Ascending aorta (tissue), 2 donors: Measurements from ENCODE around the gene CUTC. TPM values are rescaled to one million over a fixed set of nuclear protein-coding genes. Genes with fewer than 3 reads are reported as not detected.

Experiments used
- DNase-seq, 2 donors: peaks; one replicate each; pipeline ENCODE4 v3.0.0-alpha.2; 2019; ENCODE audit warnings: low spot score in 2 of 2
- H3K27ac ChIP-seq, 2 donors: fragments of 200-600 bp; sonication (generic); one replicate each; pipeline ENCODE4 v1.5.1; 2016 to 2017; ENCODE audit warnings: mild to moderate bottlenecking in 1 of 2
- H3K27me3 ChIP-seq: fragments of 200-600 bp; sonication (generic); one replicate; pipeline ENCODE4 v1.5.1; 2017
- H3K36me3 ChIP-seq, 2 donors: fragments of 200-600 bp; sonication (generic); one replicate each; pipeline ENCODE4 v1.5.1; 2016
- H3K4me1 ChIP-seq, 2 donors: fragments of 200-600 bp; sonication (generic); one replicate each; pipeline ENCODE4 v1.5.1; 2016 to 2017; ENCODE audit warnings: mild to moderate bottlenecking in 1 of 2
- H3K4me3 ChIP-seq, 2 donors: fragments of 200-600 bp; sonication (generic); one replicate each; pipeline ENCODE4 v1.5.1; 2016 to 2017; ENCODE audit warnings: mild to moderate bottlenecking in 1 of 2
- H3K9me3 ChIP-seq, 2 donors: fragments of 200-600 bp; sonication (generic); one replicate each; pipeline ENCODE4 v1.5.1; 2016
- intact Hi-C: fragments of 100-400 bp; cut with DNase I; formaldehyde crosslinking; loops from one replicate; pipeline ENCODE4 v1.15.1; 2023
- total RNA-seq: library from RNA; depleted of rRNA; stranded (reverse); fragments of >200 nt; gene quantifications from one replicate; pipeline ENCODE4 v1.1.0, GENCODE V29; 2016
- TF ChIP-seq, protein P1 (sequence below), 3 experiments: fragments of 200-600 bp in 2 of 3; fragments of 450-650 bp in 1 of 3; sonication (generic) in 2 of 3; IDR thresholded peaks; one replicate each; pipeline ENCODE4 v1.5.1; 2016 to 2019; ENCODE audit warnings: antibody characterized with exemption in 3 of 3, mild to moderate bottlenecking in 1 of 3, moderate library complexity in 1 of 3

CUTC gene
- total RNA-seq, 1 donor from 2014 or later, result 8.0 TPM

DNA sequence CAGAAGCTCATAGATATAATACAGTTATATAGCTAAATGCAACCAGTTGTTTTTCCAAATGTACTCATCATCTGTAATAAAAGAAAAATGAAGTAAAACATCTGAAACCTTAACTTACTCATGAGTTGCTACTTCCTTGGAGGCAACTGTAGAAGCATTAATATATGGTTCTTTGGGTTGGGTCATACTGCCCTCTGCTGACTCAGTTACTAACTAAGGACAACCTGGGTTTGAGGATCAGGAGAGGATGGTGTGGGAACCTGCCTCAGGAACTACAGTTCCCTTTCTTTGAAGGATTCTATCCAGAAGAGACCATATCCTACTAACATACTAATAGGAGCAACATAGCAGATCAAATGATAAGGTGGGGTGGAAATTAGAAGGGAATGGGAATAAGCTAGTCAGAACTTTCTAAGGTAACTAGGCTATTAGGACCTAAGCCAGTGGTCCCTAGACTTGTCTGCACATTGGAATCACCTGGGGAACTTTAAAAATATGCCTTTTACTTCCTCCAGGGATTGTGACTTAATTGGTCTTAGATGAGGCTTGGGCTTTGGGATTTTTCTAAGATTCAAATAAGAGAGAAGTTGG, 20.8 kb upstream of the CUTC start:
- Histone ChIP-seq H3K4me3 (no peak overlapping the region), H3K27ac (no peak overlapping the region), H3K27me3 (no peaks in the 10 kb centered on the region), H3K4me1 (no peaks in the 10 kb centered on the region), H3K9me3 (no peaks in the 10 kb centered on the region), H3K36me3 (peaks cover 18 to 46% of the 10 kb centered on the region in 2 donors)
- intact Hi-C loops, result loop anchor here (5.0 kb wide), 1 partner anchor 319 kb away; no protein-coding TSS in a partner anchor
- no peak for DNase-seq
- TF ChIP-seq, protein P1, sequence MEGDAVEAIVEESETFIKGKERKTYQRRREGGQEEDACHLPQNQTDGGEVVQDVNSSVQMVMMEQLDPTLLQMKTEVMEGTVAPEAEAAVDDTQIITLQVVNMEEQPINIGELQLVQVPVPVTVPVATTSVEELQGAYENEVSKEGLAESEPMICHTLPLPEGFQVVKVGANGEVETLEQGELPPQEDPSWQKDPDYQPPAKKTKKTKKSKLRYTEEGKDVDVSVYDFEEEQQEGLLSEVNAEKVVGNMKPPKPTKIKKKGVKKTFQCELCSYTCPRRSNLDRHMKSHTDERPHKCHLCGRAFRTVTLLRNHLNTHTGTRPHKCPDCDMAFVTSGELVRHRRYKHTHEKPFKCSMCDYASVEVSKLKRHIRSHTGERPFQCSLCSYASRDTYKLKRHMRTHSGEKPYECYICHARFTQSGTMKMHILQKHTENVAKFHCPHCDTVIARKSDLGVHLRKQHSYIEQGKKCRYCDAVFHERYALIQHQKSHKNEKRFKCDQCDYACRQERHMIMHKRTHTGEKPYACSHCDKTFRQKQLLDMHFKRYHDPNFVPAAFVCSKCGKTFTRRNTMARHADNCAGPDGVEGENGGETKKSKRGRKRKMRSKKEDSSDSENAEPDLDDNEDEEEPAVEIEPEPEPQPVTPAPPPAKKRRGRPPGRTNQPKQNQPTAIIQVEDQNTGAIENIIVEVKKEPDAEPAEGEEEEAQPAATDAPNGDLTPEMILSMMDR (IDR thresholded peaks at IDR 0.05), result peak in 2 of 3 experiments; percentile 12 to 34

DNA sequence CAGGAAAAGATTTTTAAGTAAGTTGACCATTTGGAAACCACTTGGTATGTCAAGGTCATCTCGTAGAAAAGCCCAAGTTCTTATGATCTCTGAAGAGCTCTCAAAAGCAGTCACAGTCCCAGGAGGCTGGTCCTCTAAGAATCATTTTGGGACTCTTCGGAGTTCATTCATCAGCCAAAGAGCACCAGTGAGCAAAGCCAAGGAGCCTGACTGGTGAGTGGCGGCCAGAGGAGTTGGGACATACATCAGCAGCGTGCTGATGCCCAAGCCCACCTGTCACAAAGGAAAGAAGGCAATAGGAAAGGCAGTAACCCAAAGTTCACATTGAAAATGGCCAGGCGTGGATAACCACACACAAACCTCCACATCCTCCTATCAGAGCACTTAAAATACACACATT, 17.6 kb upstream of the CUTC start:
- no peaks in the 10 kb centered on the region for H3K9me3 ChIP-seq
- intact Hi-C loops, result loop anchor here (5.0 kb wide), 1 partner anchor 322 kb away; no protein-coding TSS in a partner anchor
- TF ChIP-seq, protein P1 (IDR thresholded peaks at IDR 0.05), result no peak
- H3K4me3 ChIP-seq, result no peak overlapping the region
- DNase-seq, result no peak
- H3K36me3 ChIP-seq, result peaks cover 26 to 67% of the 10 kb centered on the region in 2 donors
- no peak overlapping the region for H3K27ac ChIP-seq
- no peaks in the 10 kb centered on the region for H3K4me1 ChIP-seq
- no peaks in the 10 kb centered on the region for H3K27me3 ChIP-seq

DNA sequence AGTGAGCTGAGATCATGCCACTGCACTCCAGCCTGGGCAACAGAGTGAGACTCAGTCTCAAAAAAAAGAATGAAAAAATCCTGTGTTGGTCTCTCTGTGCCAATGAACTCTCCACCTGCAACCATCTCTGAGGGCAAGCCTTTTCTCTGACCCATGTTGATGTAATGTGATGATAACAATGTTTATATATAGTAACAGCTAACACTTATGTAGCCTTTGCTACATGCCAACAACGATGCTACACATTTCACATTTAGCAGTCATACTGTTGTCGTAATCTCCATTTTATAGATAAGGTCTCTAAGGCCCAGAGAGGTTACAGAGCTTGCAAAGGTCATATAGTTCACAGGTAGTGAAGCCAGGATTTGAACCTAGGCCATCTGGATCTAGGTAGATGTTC, 11.6 kb upstream of the CUTC start:
- Histone ChIP-seq H3K4me1 (no peaks in the 10 kb centered on the region), H3K36me3 (peaks cover 51 to 96% of the 10 kb centered on the region in 2 donors), H3K27ac (no peak overlapping the region), H3K4me3 (no peak overlapping the region), H3K9me3 (no peaks in the 10 kb centered on the region), H3K27me3 (no peaks in the 10 kb centered on the region)
- DNase-seq, result no peak
- TF ChIP-seq, protein P1 (IDR thresholded peaks at IDR 0.05), result no peak
- intact Hi-C loops, result no loop called here

DNA sequence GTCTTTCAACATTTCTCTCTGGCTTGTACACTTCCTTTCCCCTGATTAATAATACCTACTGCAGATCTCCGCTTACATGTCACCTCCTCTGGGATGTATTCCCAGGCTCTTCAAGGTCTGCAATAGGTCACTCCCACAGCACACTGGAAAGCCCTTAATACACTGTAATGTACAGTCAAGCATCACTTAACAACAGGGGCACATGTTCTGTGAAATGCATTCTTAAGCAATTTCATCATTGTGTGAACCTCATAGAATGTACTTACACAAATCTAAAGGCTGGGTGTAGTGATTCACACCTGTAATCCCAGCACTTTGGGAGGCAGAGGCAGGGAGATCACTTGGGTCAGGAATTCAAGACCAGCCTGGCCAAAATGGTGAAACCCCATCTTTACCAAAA, 2.0 kb upstream of the CUTC start:
- Histone ChIP-seq H3K9me3 (no peaks in the 10 kb centered on the region), H3K4me3 (no peak overlapping the region), H3K27me3 (no peaks in the 10 kb centered on the region), H3K27ac (no peak overlapping the region), H3K36me3 (peaks cover 23 to 24% of the 10 kb centered on the region in 2 donors), H3K4me1 (peaks cover 0 to 15% of the 10 kb centered on the region in 2 donors)
- TF ChIP-seq, protein P1 (IDR thresholded peaks at IDR 0.05), result no peak
- no peak for DNase-seq
- intact Hi-C loops, result loop anchor here (5.0 to 10.0 kb wide), 2 partner anchors 57 to 1595 kb away; partner anchors contain the start of gene R3HCC1L

DNA sequence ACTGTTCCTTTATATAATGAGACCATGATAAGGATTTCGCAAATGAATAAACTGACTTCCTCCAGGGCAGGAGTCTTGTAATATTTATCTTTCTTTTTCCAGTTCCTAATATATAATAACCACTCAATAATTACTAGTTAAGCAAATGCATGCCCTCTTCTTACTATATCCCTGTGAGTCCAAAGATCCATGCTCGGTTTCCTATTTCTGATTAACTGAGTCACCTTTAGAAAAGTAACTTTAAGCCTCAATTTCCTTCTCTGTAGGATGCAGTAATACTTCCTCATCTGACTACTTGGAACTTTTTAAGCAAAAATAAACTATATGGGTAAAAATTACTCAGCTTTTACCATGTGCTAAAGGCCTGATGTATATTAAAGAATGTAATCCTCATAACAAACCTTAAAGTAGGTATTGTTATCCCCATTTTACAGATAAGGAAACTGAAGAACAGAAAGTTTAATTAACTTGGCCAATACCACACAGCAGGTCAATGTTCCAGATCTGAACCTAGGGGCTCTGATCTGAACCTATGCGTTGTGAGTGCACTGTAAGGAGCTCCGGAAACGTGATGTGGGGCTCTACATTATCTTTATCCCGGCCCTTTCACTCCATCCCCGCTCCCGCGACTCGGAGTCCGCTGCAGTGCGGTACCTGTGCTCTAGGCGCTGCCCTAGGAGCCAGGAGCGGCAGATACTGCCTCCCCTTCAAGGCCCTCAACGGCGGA, 565 bp upstream of the CUTC start:
- Histone ChIP-seq H3K4me1 (peaks cover 0 to 15% of the 10 kb centered on the region in 2 donors), H3K4me3 (peak overlapping the region; percentile 76 to 88), H3K27ac (peak overlapping the region; percentile 85 to 91), H3K27me3 (no peaks in the 10 kb centered on the region), H3K9me3 (no peaks in the 10 kb centered on the region), H3K36me3 (peaks cover 13 to 16% of the 10 kb centered on the region in 2 donors)
- DNase-seq, result no peak
- intact Hi-C loops, result loop anchor here (1.0 to 10.0 kb wide), 7 partner anchors 56 to 1597 kb away; partner anchors contain the start of genes DNMBP, ENTPD7, GOT1 and R3HCC1L
- TF ChIP-seq, protein P1 (IDR thresholded peaks at IDR 0.05), result no peak
